Psoas muscle (tissue), 8 donors: ENCODE data around the gene VDR. TPM values are rescaled to one million over a fixed set of nuclear protein-coding genes. Genes with fewer than 3 reads are reported as not detected.

ENCODE experiments used
- ATAC-seq, 4 donors: fragments of 200-7000 bp; cut with Tn5 transposase; one replicate each; pipeline ENCODE4 v1.9.1; 2020; ENCODE audit warnings: moderate library complexity in 3 of 4, mild to moderate bottlenecking in 2 of 4
- DNase-seq, 2 donors: peaks; one replicate each; pipeline ENCODE4 v3.0.0-alpha.2; 2020
- H3K27ac ChIP-seq: fragments of 200-600 bp; one replicate; pipeline ENCODE4 v1.8.0; 2022
- H3K27me3 ChIP-seq, 3 donors: fragments of 200-600 bp in 1 of 3; one replicate each; pipeline versions ENCODE4 v1.6.1 to v1.8.0; 2013 to 2022; ENCODE audit warnings: low read length in 2 of 3, mild to moderate bottlenecking in 2 of 3, moderate library complexity in 1 of 3; ENCODE audit not compliant: insufficient read depth in 3 of 3
- H3K36me3 ChIP-seq, 2 donors: fragments of 200-600 bp in 1 of 2; one replicate each; pipeline versions ENCODE4 v1.6.1 to v1.8.0; 2013 to 2022; ENCODE audit warnings: low read depth in 1 of 2, mild to moderate bottlenecking in 1 of 2, moderate library complexity in 1 of 2; ENCODE audit not compliant: insufficient read depth in 1 of 2
- H3K4me1 ChIP-seq: fragments of 200-600 bp; one replicate; pipeline ENCODE4 v1.8.0; 2022
- H3K4me3 ChIP-seq: fragments of 200-600 bp; one replicate; pipeline ENCODE4 v1.8.0; 2022; ENCODE audit warnings: mild to moderate bottlenecking
- H3K9me3 ChIP-seq: fragments of 200-600 bp; one replicate; pipeline ENCODE4 v1.8.0; 2022
- WGBS, 3 donors: extraction: QIAGEN DNeasy Blood & Tissue Kit; methylation state at CpG; one replicate each; pipeline versions ENCODE4 v1.1.6 to v1.1.7; 2013; 5-methylcytosine and 5-hydroxymethylcytosine counted together
- intact Hi-C, 2 donors: fragments of 100-400 bp; cut with DNase I; formaldehyde crosslinking; loops; one replicate each; pipeline versions ENCODE4 v1.11.0 to v1.14.2; 2022
- polyA plus RNA-seq, 3 donors: library from polyadenylated mRNA; stranded (reverse); fragments of 200-250 nt; gene quantifications; one replicate each; pipeline ENCODE4 v1.2.3, GENCODE V29; 2013
- total RNA-seq, 4 donors: library from RNA; stranded (reverse); fragmentation: NEBNext Ultra II Directional in 2 of 4; extraction: Animal tissue kit (Norgen Biotek cat#: 25700) in 2 of 4; gene quantifications; one replicate each; pipeline versions ENCODE4 v1.2.1 to v1.2.4, GENCODE V29; 2021 to 2023
- TF ChIP-seq, protein P1 (sequence below): fragments of 200-600 bp; IDR thresholded peaks from one replicate; pipeline ENCODE4 v1.8.0; 2022; ENCODE audit warnings: antibody characterized with exemption
- donor health status: healthy with polysubstance abuse.
- donor health status: DM: no; HTN: no; CAD: no; lungs with moderate emphysema.
- donor health status: Bipolar disorder and iron deficiency.
- donor health status: healthy.
- donor health status: DM: yes; HTN: yes; CAD: no.
- donor health status: DM: no; HTN: no; CAD: no.
- donor health status: DM: no; HTN: no; CAD: no.
- donor health status: DM: yes; HTN: yes; CAD: no.

Gene VDR
- total and polyA plus RNA-seq, 7 donors = 0.62 to 6.1 (median 3.0) TPM

GRCh38 chr12:47805417-47805816 lies 99.4 kb downstream of the VDR start:
- no peak for ATAC-seq
- no peak for DNase-seq
- H3K9me3 ChIP-seq = no peaks in the 10 kb centered on the region
- TF ChIP-seq, protein P1, sequence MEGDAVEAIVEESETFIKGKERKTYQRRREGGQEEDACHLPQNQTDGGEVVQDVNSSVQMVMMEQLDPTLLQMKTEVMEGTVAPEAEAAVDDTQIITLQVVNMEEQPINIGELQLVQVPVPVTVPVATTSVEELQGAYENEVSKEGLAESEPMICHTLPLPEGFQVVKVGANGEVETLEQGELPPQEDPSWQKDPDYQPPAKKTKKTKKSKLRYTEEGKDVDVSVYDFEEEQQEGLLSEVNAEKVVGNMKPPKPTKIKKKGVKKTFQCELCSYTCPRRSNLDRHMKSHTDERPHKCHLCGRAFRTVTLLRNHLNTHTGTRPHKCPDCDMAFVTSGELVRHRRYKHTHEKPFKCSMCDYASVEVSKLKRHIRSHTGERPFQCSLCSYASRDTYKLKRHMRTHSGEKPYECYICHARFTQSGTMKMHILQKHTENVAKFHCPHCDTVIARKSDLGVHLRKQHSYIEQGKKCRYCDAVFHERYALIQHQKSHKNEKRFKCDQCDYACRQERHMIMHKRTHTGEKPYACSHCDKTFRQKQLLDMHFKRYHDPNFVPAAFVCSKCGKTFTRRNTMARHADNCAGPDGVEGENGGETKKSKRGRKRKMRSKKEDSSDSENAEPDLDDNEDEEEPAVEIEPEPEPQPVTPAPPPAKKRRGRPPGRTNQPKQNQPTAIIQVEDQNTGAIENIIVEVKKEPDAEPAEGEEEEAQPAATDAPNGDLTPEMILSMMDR = no peak
- no peaks in the 10 kb centered on the region for H3K36me3 ChIP-seq
- peak overlapping the region; percentile 97 for H3K27ac ChIP-seq
- 43 to 68% (median 50%) methylated on average over 2 of the region's 2 CpGs for WGBS, 3 donors
- H3K4me3 ChIP-seq = no peak overlapping the region
- peaks cover 98% of the 10 kb centered on the region for H3K4me1 ChIP-seq
- no peaks in the 10 kb centered on the region for H3K27me3 ChIP-seq
- intact Hi-C loops = no loop called here

GRCh38 chr12:47804171-47804570 lies 100.6 kb downstream of the VDR start:
- DNase-seq = no peak
- TF ChIP-seq, protein P1 = no peak
- Histone ChIP-seq H3K27me3 (no peaks in the 10 kb centered on the region), H3K9me3 (no peaks in the 10 kb centered on the region), H3K27ac (peak overlapping the region; percentile 1), H3K4me1 (peaks cover 98% of the 10 kb centered on the region), H3K4me3 (no peak overlapping the region), H3K36me3 (no peaks in the 10 kb centered on the region)
- ATAC-seq = no peak
- intact Hi-C loops = no loop called here
- 31 to 43% (median 34%) methylated on average over 8 of the region's 8 CpGs for WGBS, 3 donors

GRCh38 chr12:47803191-47803875 lies 101.5 kb downstream of the VDR start:
- TF ChIP-seq, protein P1 = no peak
- peak overlapping the region; percentile 23 for H3K27ac ChIP-seq
- no peaks in the 10 kb centered on the region for H3K27me3 ChIP-seq
- 73 to 75% (median 74%) methylated on average over 12 of the region's 12 CpGs for WGBS, 3 donors
- peaks cover 98% of the 10 kb centered on the region for H3K4me1 ChIP-seq
- ATAC-seq (no peak), DNase-seq (no peak)
- no peak overlapping the region for H3K4me3 ChIP-seq
- intact Hi-C loops = no loop called here
- no peaks in the 10 kb centered on the region for H3K9me3 ChIP-seq
- peaks cover 0 to 7% of the 10 kb centered on the region in 2 donors for H3K36me3 ChIP-seq

DNA sequence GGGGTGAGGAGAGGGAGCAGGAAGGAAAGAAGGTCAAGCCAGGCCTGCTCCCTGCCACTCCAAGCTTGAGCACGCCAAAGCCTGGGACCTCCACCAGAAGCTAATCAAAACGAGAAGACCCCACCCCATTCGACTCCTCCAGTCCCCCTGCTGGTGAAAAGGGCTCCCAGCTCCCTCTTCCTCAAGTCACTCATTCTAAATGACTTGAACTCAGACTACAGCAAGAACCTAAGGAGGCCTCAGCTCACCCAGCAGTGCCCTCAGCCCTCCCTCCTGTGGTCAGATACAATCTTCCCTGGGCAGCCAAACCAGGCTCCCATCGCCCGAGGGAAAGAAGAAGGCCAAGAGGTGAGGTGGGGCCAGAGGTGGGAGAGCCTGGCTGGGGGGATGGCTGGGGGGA lies 102.5 kb downstream of the VDR start:
- Histone ChIP-seq H3K4me3 (no peak overlapping the region), H3K27me3 (no peaks in the 10 kb centered on the region), H3K36me3 (peaks cover 0 to 15% of the 10 kb centered on the region in 2 donors), H3K27ac (peak overlapping the region; percentile 33), H3K9me3 (no peaks in the 10 kb centered on the region), H3K4me1 (peaks cover 88% of the 10 kb centered on the region)
- WGBS, 3 donors = 36 to 54% (median 42%) methylated on average over 3 to 5 of the region's 5 CpGs
- intact Hi-C loops = no loop called here
- TF ChIP-seq, protein P1 = no peak
- DNase-seq (no peak), ATAC-seq (no peak)

- Histone ChIP-seq H3K4me3 (no peak overlapping the region), H3K27me3 (no peaks in the 10 kb centered on the region), H3K36me3 (peaks cover 0 to 19% of the 10 kb centered on the region in 2 donors), H3K27ac (peak overlapping the region; percentile 33), H3K9me3 (no peaks in the 10 kb centered on the region), H3K4me1 (peaks cover 83% of the 10 kb centered on the region)
- intact Hi-C loops = no loop called here
- TF ChIP-seq, protein P1 = no peak
- ATAC-seq = no peak
- WGBS, 3 donors = 61 to 67% (median 62%) methylated on average over 9 of the region's 9 CpGs
- DNase-seq = no peak
These were observed 102.9 kb downstream of the VDR start for GRCh38 chr12:47801904-47802246.
